GM12865 (cell line): ENCODE data around the gene MSANTD4.
"Not testable (repeated sequence)": the region's sequence is repeated elsewhere in the genome, so short reads cannot be mapped to it uniquely, and the experiment has no call there.

ENCODE experiments used
- DNase-seq: peaks from one replicate; pipeline ENCODE4 v3.0.0; 2010; ENCODE audit warnings: low read depth
- H3K4me3 ChIP-seq: 2 replicates; pipeline ENCODE4 v1.5.1; 2011; ENCODE audit warnings: mild to moderate bottlenecking, low read depth, low read length, control low read depth
- TF ChIP-seq, protein P1 (sequence below): IDR thresholded peaks from 2 replicates; pipeline ENCODE4 v1.5.1; 2011; ENCODE audit warnings: low read length, control low read depth, low read depth, inconsistent platforms; ENCODE audit not compliant: insufficient read depth; ENCODE audit errors: missing control alignments

The MSANTD4 gene

DNA sequence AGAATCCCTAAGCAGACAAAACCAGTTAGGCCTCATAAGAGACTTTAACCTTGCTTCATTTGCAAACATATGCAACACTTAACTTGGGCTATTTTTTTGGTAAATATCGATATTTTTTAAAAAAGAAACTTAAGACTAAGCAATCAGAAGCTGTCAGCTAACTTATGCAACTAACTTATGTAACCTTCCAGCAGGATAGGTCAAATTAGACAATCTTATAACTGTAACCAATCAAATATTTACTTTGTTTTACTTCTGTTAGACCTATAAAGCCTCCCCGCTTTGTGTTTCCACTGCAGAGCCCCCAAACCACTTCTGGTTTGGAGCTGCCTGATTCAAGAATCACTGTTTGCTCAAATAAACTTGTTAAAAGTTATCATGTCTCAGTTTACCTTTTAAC, 8.0 kb downstream of the MSANTD4 start:
- H3K4me3 ChIP-seq, result no peak overlapping the region
- TF ChIP-seq, protein P1, sequence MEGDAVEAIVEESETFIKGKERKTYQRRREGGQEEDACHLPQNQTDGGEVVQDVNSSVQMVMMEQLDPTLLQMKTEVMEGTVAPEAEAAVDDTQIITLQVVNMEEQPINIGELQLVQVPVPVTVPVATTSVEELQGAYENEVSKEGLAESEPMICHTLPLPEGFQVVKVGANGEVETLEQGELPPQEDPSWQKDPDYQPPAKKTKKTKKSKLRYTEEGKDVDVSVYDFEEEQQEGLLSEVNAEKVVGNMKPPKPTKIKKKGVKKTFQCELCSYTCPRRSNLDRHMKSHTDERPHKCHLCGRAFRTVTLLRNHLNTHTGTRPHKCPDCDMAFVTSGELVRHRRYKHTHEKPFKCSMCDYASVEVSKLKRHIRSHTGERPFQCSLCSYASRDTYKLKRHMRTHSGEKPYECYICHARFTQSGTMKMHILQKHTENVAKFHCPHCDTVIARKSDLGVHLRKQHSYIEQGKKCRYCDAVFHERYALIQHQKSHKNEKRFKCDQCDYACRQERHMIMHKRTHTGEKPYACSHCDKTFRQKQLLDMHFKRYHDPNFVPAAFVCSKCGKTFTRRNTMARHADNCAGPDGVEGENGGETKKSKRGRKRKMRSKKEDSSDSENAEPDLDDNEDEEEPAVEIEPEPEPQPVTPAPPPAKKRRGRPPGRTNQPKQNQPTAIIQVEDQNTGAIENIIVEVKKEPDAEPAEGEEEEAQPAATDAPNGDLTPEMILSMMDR, result no peak
- DNase-seq, result no peak

DNA sequence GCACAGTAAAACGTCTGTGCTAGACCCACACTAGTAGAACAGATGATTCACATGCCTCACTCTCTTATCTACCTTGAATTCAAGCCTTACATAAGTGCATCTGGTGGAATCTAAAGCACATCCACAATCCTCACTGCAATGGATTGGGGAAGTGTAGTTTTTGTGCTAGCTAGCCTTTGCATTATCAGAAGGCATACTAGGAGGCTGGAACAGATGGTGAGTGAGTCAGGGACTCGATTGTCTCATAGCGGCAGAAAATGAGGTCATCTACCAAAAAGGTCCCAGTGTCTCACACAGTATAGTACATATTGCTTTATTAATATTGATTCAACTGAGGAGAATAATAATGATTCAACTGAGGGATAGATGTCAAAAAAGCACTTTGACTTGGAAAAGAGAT, 9.3 kb downstream of the MSANTD4 start:
- TF ChIP-seq, protein P1, result no peak
- H3K4me3 ChIP-seq, result no peak overlapping the region
- no peak for DNase-seq

DNA sequence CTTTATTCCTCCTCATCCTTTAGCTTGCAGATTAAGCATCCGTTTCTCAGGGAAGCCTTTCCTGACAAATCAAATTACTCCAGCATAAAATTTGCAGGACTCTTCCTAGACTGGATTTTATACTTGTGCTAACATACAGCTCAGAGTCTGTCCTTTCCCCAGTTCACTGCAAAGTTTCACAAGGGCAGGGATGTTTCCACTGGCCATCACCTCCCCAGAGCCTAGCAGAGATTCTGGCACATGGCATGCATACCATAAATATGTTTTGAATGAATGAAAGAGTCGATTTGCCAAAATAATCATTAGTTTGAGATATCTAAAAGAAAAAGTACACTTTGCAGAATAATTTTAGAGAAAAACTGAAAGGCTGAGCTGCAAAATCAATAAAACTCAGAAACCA, 10.6 kb downstream of the MSANTD4 start:
- DNase-seq, result no peak
- no peak overlapping the region for H3K4me3 ChIP-seq
- TF ChIP-seq, protein P1, result no peak

DNA sequence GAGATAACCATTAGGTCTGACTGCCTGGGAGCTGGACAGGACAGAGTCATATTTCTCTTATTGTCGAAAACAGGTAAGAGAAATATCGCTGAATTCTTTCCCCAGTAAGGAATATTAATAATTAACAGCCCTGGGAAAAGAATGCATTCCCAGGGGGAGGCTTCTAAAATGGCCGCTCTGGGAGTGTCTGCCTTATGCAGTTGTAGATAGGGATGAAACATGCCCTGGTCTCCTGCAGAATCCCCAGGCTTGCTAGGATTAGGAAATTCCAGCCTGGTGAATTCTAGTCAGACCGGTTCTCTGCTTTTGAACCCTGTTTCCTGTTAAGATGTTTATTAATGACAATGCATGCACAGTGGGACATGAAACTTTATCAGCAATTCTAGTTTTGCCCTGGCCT, 18.9 kb downstream of the MSANTD4 start:
- not testable (repeated sequence) for H3K4me3 ChIP-seq, DNase-seq

DNA sequence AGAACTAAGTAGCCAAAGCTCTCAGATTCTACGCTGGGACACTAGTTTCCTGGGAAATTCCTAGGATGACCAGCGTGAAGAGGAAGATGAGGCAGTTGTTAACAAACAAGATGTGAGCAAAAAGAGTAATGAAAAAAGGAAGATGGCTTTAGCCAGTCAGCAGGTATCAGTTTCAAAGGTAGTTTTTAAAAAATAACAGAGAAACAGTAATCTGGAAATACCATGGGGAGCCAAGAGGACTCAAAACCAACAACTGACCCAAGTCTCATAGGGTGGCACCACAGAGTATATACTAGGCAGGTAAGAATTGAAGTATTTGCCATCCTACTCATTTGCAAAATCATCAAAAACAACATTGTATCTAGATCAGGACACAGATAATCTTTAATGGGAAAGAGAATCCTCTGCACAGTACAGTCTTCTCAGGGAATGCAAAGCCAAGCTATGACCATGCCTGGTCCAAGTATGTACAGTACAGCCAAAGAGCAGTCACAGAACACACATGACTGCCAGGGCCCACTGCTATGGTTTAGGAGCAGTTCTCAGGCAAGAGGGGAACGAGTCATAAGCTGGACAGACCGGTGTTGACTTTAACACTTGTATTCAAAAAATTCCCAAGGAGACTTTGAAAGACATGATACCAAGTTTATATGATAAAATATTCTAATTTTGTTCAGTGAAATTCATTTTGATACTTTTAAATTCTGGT, 20.6 kb downstream of the MSANTD4 start:
- TF ChIP-seq, protein P1, result no peak
- H3K4me3 ChIP-seq, result no peak overlapping the region
- no peak for DNase-seq

DNA sequence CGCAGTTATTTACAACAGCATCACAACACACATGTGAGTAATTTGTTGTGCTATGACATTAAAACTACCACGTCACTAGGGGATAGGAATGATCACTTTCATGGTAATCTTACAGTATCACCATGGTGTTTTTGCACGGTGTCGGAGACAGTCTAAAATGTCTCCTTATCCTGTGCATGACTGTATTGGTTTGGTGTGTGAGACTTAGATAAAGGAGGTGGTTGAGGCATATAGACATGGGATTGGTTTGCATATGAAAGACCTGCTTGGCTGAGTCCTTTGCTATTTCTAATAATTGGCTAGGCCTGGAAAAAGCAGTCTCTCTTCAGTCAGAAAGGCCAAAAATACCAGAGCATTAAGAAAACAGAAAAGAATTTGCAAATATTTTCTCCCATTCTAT, 30.2 kb downstream of the MSANTD4 start:
- TF ChIP-seq, protein P1, result no peak
- no peak for DNase-seq
- H3K4me3 ChIP-seq, result no peak overlapping the region

DNA sequence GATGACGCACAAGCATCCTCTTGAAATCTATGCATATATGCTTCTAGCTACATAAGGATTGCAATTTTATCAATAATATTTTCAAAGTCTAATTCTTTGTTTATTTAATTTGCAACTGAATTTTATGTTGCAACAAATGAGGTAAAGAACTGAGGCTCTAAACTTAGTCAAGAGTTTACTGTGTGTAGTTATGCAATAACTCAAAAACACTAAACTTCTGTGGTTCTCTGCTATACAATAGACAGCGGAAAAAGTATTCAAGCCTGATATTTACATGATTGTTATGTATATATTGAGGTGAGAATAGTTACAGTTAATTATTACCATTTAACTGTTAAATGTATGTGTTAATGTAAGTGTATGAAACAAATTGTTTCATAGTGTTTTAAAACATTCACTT, 32.9 kb downstream of the MSANTD4 start:
- no peak overlapping the region for H3K4me3 ChIP-seq
- TF ChIP-seq, protein P1, result no peak
- DNase-seq, result no peak
